Mucosa of descending colon (tissue), 3 donors: Measurements from ENCODE around the gene WFS1. TPM values are rescaled to one million over a fixed set of nuclear protein-coding genes. Genes with fewer than 3 reads are reported as not detected.
A peak's percentile ranks its signal among the peaks of the same experiment; 100 is the strongest.

Experiments
- ATAC-seq: fragments of 200-7000 bp; cut with Tn5 transposase; one replicate; pipeline ENCODE4 v1.9.1; 2020; ENCODE audit warnings: mild to moderate bottlenecking, moderate library complexity
- DNase-seq, 3 donors: peaks; one replicate each; pipeline ENCODE4 v3.0.0-alpha.2; 2020
- H3K36me3 ChIP-seq: fragments of 200-600 bp; one replicate; pipeline ENCODE4 v1.8.0; 2021; ENCODE audit warnings: low read depth, mild to moderate bottlenecking
- H3K4me1 ChIP-seq: fragments of 200-600 bp; one replicate; pipeline ENCODE4 v1.8.0; 2021; ENCODE audit warnings: low read depth, mild to moderate bottlenecking
- H3K4me3 ChIP-seq: fragments of 200-600 bp; one replicate; pipeline ENCODE4 v1.8.0; 2021; ENCODE audit warnings: mild to moderate bottlenecking
- H3K9me3 ChIP-seq: fragments of 200-600 bp; one replicate; pipeline ENCODE4 v1.8.0; 2021; ENCODE audit warnings: mild to moderate bottlenecking
- CTCF ChIP-seq: fragments of 200-600 bp; IDR thresholded peaks from one replicate; pipeline ENCODE4 v1.8.0; 2022; ENCODE audit warnings: antibody characterized with exemption, mild to moderate bottlenecking
- intact Hi-C, 2 donors: fragments of 100-400 bp; cut with DNase I in 1 of 2; cut with micrococcal nuclease in 1 of 2; formaldehyde crosslinking; loops; one replicate each; pipeline versions ENCODE4 v1.11.0 to v1.11.1; 2022; cut with DNase I, micrococcal nuclease
- total RNA-seq, 3 donors: library from RNA; stranded (reverse); fragmentation: NEBNext Ultra II Directional in 2 of 3; extraction: Animal tissue kit (Norgen Biotek cat#: 25700) in 2 of 3; gene quantifications; one replicate each; pipeline versions ENCODE4 v1.2.1 to v1.2.4, GENCODE V29; 2021 to 2023
- donor health status: DM: no; HTN: no; CAD: no; lungs with moderate emphysema.
- donor health status: DM: no; HTN: no; CAD: no.
- donor health status: DM: no; HTN: yes; CAD: no.

Gene WFS1
- total RNA-seq, 3 donors from 2014 or later, result 5.8 to 39.2 (median 14.9) TPM

GRCh38 chr4:6233929-6234328 is 35.7 kb upstream of the WFS1 start:
- no peak for TF ChIP-seq CTCF
- Histone ChIP-seq H3K4me3 (no peak overlapping the region), H3K4me1 (no peaks in the 10 kb centered on the region), H3K36me3 (no peaks in the 10 kb centered on the region), H3K9me3 (no peaks in the 10 kb centered on the region)
- no peak for DNase-seq
- intact Hi-C loops, result no loop called here
- ATAC-seq, result no peak

- H3K4me3 ChIP-seq, result no peak overlapping the region
- DNase-seq, result peak in 1 of 3 donors; percentile 17
- H3K4me1 ChIP-seq, result no peaks in the 10 kb centered on the region
- no peak for ATAC-seq
- no peaks in the 10 kb centered on the region for H3K9me3 ChIP-seq
- H3K36me3 ChIP-seq, result no peaks in the 10 kb centered on the region
- intact Hi-C loops, result no loop called here
- no peak for TF ChIP-seq CTCF
These were observed 34.6 kb upstream of the WFS1 start for GRCh38 chr4:6235012-6235411.

- H3K4me1 ChIP-seq, result no peaks in the 10 kb centered on the region
- ATAC-seq (no peak), DNase-seq (peak in 1 of 3 donors; percentile 7)
- intact Hi-C loops, result no loop called here
- no peaks in the 10 kb centered on the region for H3K9me3 ChIP-seq
- TF ChIP-seq CTCF, result no peak
- H3K36me3 ChIP-seq, result no peaks in the 10 kb centered on the region
- no peak overlapping the region for H3K4me3 ChIP-seq
These were observed 33.6 kb upstream of the WFS1 start for GRCh38 chr4:6235901-6236640.

- DNase-seq (peak in 1 of 3 donors; percentile 10), ATAC-seq (no peak)
- Histone ChIP-seq H3K36me3 (no peaks in the 10 kb centered on the region), H3K9me3 (no peaks in the 10 kb centered on the region), H3K4me1 (no peaks in the 10 kb centered on the region), H3K4me3 (no peak overlapping the region)
- intact Hi-C loops, result no loop called here
- no peak for TF ChIP-seq CTCF
These were observed 32.7 kb upstream of the WFS1 start for GRCh38 chr4:6236816-6237390.

GRCh38 chr4:6239486-6239885 is 30.2 kb upstream of the WFS1 start:
- no peak for TF ChIP-seq CTCF
- no peak overlapping the region for H3K4me3 ChIP-seq
- ATAC-seq (no peak), DNase-seq (peak in 1 of 3 donors; percentile 31)
- no peaks in the 10 kb centered on the region for H3K36me3 ChIP-seq
- no peaks in the 10 kb centered on the region for H3K4me1 ChIP-seq
- intact Hi-C loops, result no loop called here
- H3K9me3 ChIP-seq, result peaks cover 4% of the 10 kb centered on the region
